Activated naive CD8-positive, alpha-beta T cell treated with anti-CD3 and anti-CD28 coated beads, Interleukin-2, amount 10 ng/mL, durations not matched to agents 7 days and 5 days (primary cell): ENCODE measurements around the gene PSMG1. TPM values are rescaled to one million over a fixed set of nuclear protein-coding genes. Genes with fewer than 3 reads are reported as not detected.

ENCODE experiments used
- total RNA-seq, 2 experiments: library from RNA; stranded (reverse); gene quantifications; one replicate each; pipeline ENCODE4 v1.2.3, GENCODE V29; 2021

Gene PSMG1
- total RNA-seq, 2 experiments from 2014 or later: 40.7 to 42.3 TPM

Other genes with a start within 250 kb of the PSMG1 start
- gene BRWD1, start 130.2 kb upstream of the PSMG1 start, total RNA-seq: 10 to 100 TPM; 53.5 to 62.9 TPM
- gene HMGN1, start 165.6 kb upstream of the PSMG1 start, total RNA-seq: 100 to 1,000 TPM; 363 to 369 TPM